Activated gamma-delta T cell treated with Interleukin-2 at 50 U/mL for 16 hours (primary cell): ENCODE measurements around the gene NHLRC4.

Experiments used
- DNase-seq: peaks from one replicate; pipeline ENCODE4 v3.0.0-alpha.2; 2020

Gene NHLRC4

DNA sequence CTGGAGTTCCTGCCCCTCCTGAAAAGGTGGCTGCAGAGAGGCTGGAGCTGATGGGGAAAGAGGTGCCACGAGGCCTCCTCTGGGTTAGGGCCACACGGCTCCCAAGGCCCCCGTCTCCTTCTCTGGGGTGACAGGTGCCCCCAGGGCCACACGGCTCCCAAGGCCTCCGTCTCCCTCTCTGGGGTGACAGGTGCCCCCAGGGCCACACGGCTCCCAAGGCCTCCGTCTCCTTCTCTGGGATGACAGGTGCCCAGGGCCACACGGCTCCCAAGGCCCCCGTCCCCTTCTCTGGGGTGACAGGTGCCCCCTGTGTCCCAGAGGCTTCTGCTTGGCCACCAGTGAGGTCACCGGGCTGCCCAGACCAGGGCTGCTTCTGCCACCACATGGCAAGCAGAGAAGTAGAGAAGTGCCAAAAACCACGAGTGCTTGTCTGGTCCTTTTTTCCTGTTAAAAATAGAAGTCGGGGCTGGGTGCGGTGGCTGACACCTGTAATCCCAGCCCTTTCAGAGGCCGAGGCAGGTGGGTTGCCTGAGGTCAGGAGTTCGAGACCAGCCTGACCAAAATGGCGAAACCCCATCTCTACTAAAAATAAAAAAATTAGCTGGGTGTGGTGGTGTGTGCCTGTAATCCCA, 35.2 kb upstream of the NHLRC4 start:
- no peak for DNase-seq

DNA sequence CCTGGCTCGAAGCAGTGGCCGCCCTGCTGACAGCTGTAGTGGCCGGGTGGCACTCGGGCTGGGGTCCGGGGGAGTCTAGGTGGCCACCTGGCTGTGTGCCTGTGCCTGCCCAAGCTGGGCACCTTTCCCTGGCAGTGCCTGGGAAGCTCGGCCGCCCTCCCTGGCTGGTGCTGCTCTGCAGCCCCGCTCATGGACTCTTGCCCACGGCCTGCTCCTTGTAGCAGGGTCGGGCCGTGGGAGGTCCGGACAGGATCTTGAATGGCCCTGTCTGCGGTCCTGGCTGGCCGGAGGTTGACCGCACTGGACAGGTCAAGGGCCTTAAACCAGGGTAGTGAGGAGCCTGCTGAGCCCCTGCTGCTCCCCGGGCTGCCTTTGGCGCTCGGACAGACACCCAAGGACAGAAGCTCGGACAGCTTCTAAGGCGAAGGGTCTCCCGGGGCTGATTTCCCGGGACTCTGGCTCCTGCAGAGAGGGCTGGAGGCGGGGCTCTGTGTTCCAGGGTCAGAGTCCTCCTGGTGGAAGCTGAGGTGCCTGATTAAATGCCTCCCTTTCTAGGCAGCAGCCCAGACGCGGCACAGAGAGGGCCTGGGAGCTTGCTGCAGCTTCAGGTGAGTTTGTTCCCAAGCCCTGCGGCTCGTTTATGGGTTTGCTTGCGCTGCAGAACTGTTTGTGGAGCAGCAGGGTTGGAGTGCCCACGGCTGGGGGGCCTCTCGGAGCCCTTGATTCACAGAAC, 33.2 kb upstream of the NHLRC4 start:
- DNase-seq, result no peak

- no peak for DNase-seq
Measured at GRCh38 chr16:534135-534534, 32.7 kb upstream of the NHLRC4 start.

DNA sequence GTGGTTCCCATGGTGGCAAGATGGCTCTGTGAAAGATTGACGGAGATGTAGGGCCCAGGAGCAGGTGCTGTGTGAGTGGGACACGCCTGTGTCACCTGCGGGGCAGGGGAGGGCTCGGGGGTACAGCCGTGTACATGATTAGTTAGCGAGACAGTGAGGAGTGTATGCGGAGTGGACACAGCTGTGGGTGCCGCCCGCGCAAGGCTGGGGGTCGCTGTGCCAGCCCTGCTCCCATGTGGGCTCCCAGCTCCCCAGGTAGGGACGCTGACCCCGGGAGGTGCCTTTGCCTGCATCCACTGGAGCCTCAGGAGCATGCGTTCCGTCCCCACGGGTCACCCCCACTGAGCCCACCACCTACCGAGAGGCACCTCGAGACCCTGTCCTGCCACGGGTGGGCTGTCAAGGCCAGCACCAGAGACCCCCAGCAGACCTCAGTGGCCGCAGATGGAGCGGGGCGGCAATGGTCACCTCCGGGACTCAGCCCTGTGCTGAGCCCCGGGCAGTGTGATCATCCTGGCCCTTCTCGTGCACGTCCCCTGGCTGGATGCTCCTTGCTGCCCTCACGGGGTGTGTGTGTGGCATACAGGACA, 31.9 kb upstream of the NHLRC4 start:
- DNase-seq, result no peak

DNA sequence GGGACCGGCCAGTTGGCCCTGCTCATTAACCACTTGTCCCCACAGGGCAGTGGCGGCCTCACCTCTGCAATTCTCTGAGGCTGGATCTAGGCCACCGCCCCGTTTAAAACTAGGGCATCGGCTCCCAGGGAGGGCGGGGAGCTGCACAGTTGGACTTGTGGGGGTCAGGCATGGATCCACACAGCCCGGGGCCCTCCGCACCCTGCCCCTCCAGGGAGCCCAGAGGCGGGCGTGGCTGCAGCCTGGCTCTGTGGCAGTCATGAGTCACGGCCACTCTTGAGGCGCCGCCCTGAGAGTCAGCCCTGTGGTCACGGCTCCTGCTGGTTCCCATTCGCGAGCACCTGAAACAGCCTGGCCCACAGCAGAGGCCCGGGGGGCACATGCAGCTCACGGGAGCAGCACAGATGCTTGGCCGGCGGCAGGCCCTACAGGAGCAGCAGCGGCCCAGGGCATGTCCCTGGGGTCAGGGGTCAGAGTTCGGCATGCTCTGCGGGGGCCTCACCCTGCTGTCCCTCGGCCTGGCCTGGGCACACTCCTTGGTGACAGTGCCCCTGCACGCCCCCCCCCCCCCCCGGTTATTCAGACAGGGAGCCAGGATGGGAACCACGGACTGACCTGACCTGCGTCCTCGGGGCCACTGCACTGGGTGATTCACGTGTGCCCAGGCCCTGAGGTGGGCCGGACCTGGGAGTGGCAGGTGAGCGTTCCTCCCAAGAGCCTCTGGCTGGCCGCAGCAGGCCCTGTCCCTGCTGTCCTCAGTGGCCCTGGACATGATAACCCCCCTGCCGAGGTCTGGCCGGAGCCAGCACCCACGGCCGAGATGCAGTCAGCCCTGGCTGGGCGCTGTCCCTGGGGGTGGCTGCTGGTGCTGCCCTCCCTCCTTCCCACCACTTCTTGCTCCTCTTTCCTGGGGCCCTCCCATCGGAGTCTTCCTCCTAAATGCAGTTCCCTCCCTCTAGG, 31.1 kb upstream of the NHLRC4 start:
- no peak for DNase-seq

- DNase-seq, result no peak
Measured at GRCh38 chr16:536746-537145, 30.1 kb upstream of the NHLRC4 start.

DNA sequence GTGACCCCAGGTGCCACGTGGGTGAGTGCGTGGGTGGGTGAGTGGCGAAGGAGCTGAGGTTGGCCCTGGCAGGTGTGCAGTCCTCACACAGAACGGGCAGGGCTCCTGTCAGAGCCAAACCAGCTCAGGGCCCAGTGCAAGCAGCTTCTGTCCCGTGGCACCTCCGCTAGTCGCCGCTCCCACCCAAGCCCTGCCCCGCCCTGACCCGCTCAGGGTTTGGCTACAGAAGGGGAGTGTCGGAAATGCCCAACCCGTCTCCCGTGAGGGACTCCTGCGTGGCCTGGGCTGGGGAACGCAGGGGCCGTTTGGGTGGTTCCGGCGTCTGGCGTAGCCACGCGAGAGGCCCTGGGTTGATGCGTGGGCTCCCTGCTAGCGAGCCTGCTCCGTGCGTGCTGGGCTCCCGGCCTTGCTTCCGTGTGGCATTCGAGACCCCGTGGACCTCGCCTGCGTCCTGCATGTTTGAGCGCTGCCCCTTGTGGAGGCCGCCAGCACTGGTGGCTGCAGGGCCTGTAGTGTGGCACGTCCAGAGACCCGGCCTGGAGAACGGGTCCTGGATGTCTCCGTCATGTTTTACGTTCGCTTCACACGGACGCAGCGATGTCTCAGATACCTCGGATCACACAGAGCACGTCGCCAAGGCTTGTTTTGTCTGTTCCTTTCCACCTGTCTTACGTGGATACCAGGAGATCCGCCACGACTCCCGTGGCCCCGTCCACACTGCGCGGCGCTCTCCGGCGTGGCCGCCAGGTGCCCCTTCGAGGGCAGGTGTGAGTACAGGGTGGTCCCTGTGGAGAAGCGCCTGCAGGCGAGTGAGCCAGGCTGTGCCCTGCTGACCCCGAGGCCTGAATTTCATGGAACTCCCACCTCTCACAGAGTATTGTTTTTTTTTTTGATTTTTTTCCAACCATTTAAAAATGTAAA, 29.1 kb upstream of the NHLRC4 start:
- DNase-seq, result no peak

DNA sequence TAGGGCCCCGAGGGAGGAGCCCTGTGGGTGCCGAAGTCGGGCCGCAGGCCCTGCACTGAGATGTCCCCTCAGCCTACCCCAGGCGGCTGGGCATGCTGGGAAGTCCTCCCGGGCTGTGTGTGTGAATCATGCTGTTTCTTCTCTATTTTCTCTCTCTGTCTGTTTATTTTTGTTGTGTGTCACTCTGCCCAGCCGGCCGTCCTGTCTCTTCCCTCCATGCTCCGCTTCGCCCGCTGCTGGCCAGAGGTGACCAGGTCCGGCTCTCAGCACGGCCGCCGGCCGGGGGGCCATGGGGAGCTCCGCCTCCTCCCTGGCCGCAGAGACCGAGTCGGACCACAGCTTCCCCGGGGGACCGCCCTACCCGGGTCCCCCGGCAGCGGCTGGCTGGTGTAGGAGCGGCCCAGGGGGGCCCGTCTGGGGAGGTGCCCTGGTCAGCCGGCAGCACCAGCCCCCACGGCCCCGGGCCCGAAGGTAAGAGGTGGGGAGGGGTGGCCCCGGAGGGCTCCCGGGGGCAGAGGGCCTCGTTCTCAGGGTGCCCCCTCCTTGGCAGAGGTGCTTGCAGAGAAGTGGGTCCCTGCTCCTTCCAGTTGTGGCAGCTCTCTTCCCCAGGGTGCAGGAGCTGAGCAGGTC, 26.8 kb upstream of the NHLRC4 start:
- no peak for DNase-seq

DNA sequence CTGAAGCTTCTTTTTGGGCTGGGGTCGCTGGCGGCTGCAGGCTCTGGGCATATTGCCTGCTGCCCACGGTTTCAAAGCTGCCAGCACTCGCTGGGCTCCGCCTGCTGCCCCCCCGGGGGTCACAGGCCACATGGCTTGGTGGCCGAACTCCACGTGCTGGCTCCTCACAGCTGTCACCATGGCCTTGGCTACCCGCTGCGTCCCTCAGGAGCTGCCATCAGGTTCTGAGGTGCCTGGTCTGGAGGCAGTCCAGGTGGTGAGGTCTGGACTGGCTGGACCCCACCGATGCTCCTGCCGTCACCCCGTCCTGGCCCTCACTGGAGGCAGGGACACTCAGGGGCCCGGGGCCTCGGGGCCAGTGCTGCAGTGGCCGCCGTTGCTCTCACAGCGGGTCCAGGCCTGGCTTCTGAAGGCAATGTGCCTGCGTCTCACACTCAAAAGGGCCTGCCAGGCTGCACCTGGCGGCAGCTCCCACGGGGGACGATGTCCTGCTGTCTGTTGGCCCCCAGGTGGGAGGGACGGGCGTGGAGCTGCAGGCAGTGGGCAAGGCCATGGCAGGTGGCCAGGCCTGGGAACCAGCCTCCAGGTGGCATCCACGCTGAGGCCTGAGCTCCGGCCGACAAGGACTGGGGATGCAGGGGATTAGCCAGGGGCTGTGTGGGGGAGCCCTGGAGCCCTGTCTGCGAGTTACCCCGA, 26.0 kb upstream of the NHLRC4 start:
- no peak for DNase-seq

GRCh38 chr16:543301-544164, 23.3 kb upstream of the NHLRC4 start:
- DNase-seq, result no peak

DNA sequence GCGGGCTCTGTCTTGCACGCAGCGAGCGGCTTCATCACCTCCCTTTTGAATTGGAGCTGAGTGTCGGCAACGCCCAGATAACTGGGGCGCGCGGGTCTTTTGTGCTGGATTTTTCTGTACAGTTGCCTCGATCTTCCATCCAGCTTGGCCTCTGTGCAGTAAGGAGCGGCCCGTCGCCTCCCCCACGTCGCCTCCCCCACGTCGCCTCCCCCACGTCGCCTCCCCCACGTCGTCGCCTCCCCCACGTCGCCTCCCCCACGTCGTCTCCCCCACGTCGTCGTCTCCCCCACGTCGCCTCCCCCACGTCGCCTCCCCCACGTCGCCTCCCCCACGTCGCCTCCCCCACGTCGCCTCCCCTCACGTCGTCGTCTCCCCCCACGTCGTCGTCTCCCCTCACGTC, 22.3 kb upstream of the NHLRC4 start:
- no peak for DNase-seq

- peak; percentile 39 for DNase-seq
Measured at GRCh38 chr16:546909-547770, 19.7 kb upstream of the NHLRC4 start.

DNA sequence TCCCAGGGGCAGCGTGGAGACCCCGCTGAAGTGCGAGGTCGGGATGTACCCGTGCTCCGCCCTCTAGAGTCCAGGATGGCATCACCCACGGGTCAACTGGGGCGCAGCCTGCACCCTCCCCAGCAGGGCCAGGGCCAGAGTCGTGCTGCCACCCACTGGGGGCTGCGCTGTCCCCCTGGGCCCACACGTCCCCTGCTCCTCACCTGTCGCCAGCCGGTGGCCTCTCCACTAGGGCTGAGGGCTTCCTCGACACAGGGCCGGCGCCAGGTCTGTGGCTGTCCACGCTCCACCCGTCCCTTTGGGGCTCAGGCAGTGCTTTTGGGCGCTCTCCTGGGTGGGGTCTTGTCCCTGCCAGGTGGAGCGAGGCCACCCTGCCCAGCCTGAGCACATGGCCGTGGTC, 18.2 kb upstream of the NHLRC4 start:
- DNase-seq, result no peak

DNA sequence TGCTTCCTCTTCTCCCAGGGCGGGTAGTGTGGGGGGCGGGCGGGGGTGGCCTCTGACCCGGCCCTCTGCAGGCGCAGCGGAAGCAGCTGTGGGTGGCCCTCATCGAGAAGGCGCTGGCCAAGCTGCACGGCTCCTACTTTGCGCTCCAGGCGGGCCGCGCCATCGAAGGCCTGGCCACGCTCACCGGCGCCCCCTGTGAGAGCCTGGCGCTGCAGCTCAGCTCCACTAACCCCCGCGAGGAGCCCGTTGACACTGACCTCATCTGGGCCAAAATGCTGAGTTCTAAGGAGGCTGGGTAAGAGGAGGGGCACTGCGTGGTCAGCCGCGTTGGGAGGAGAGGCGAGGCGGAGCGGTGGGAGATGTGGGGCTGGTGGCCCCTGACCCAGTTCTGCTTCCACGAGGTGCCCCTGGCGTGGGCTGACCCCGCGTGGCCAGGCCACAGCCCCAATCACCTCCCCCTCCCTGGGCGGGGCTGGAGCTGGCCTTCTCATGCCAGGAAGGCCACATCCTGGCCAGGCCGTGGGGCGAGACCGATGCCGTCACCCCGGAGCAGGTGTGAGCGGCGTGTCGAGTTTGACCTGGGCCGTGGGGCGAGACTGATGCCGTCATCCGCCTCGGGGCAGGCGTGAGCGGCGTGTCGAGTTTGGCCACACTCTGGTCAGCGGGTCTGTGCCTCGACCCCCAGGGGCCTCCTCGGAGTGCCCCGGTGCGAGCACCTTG, 17.1 kb upstream of the NHLRC4 start:
- DNase-seq, result no peak

GRCh38 chr16:551210-551609, 15.6 kb upstream of the NHLRC4 start:
- DNase-seq, result no peak

GRCh38 chr16:552171-552570, 14.6 kb upstream of the NHLRC4 start:
- no peak for DNase-seq

DNA sequence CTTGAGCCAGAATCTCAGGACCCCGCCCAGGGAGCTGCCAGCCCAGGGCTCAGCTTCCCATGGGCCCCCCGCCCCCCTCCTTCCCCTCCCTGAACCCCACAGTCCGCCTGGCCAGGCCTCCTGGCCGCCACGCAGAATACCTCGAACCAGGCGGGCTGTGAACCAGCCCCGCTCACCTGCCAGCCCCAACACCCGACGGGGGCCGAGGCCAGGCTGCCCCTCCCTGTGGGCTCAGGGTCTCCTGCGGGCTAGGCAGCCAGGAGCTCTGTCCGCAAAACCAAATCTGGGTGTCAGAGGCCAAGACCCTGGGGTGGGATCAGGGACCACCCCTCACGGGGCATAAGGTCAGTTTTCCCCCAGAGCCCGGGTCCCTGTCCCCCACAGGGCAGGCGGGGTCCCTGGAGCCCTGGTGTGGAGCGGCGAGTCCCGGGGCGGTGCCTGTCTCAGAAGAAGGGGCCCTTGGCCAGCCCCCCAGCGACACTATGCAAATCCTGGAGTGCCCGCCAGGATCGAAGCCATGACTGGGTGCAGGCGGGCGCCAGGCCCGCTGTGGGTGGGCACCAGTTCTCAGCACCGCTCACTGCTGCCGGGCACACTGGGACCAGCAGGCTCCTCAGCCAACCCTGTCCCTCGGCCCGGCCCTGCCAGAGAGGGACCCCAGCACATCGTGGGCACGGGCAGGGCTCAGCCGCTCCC, 13.1 kb upstream of the NHLRC4 start:
- DNase-seq, result no peak

- no peak for DNase-seq
Measured at GRCh38 chr16:554297-554621, 12.5 kb upstream of the NHLRC4 start.
